Measurements from ENCODE around the gene FKBP4.

FKBP4 gene

DNA sequence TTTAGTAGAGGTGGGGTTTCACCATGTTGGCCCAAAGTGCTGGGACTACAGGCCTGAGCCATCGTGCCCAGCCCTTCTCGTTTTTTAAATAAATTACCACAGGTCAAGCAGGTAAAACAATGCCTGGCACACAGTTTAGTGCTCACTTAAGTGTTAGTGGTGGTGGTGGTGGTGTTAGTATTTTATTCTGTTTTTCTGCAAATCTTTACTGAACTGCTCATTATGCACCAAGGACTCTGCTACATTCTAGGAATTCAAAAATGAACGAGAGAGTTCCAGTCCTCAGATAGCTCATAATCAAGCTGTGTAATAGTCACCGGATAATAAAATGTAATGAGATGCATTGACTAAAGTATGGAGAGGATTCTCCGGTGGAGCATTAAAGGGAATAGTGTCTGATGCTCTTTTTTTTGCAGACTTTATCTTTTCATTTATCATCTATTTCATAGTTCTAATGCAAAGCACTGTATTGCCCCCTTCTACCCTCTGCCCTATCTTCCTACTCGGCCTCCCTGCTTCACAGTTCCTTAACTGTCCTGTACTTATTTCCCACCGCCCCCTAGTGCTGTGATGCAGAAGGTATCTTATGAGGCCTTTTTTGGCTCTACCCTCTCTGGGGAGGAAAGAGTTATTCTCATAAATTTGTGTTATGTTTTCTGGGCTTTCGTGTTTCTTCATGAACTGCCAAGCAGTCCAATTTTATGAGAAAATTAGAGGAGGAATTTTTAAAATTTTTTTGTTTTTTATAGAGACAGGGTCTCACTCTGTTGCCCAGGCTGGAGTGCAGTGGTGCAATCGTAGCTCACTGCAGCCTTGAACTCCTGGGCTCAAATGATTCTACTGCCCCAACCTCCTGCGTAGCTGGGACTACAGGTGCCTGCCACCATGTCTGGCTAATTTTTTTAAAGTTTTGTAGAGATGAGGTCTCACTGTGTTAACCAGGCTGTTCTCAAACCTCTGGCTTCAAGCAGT lies 18.7 kb downstream of the FKBP4 start:
- peak; percentile 76 for DNase-seq

- DNase-seq: no peak
Observed at GRCh38 chr12:2819810-2820209, 25.0 kb downstream of the FKBP4 start.

- no peak for DNase-seq
Observed at GRCh38 chr12:2820432-2820831, 25.7 kb downstream of the FKBP4 start.

DNA sequence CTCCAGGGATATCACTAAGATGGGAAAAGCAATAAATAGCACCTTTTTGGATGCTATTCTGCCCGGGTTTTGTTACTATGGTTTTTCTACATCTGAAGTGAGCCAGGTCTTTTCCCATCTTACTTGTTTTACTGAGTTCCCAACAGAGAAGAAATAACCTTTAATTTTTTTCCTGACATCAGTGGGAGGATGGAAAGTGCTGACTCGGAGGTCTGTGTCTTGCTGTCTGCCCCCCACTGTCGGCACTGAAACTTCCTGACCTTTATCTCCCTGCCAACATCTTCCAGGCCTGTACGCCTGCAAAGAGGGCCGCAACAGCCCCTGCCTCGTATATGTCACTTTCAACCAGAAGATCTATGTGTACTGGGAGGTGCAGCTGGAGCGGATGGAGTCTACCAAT lies 28.7 kb downstream of the FKBP4 start:
- no peak for DNase-seq

- no peak for DNase-seq
Observed at GRCh38 chr12:2824541-2824940, 29.8 kb downstream of the FKBP4 start.

- no peak for DNase-seq
Observed at GRCh38 chr12:2825132-2825531, 30.4 kb downstream of the FKBP4 start.

- DNase-seq: no peak
Observed at GRCh38 chr12:2826036-2826435, 31.3 kb downstream of the FKBP4 start.

- no peak for DNase-seq
Observed at GRCh38 chr12:2826721-2827515, 32.1 kb downstream of the FKBP4 start.

DNA sequence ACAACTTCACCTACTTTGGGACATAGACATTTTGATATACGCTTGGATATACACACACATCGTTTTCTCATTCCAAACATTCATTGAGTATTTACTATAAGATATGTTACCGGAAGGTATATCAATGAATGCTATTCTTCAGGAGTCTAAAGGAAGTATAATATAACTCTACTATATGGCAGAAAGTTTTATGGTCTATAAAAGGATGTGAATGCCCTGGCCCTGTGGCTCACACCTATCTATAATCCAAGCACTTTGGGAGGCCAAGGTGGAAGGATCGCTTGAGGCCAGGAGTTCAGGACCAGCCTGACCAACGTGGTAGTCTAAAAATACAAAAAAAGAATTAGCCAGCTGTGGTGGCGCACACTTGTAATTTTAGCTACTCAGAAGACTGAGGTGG lies 34.5 kb downstream of the FKBP4 start:
- no peak for DNase-seq

GRCh38 chr12:2832550-2833127 lies 37.9 kb downstream of the FKBP4 start:
- DNase-seq: no peak

DNA sequence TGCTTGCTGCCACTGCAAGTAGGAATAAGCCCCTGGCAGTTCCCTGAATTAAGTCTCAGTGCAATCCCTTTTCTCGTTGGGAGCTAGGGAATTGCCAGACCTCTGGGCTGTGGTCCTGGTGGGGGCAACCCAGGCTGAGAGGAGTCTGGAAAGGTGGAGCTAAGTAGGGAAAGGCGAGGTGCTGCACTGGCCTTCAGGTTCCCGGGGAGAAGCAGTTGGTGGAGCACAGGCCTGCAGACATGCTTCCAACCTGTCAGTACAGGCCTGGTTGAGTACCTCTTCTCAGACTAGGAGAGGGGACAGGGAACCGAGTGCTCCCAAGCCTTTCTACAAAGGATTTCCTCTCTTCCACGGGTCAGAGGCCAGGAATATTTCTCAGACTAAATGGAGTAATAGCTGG lies 38.6 kb downstream of the FKBP4 start:
- no peak for DNase-seq

DNA sequence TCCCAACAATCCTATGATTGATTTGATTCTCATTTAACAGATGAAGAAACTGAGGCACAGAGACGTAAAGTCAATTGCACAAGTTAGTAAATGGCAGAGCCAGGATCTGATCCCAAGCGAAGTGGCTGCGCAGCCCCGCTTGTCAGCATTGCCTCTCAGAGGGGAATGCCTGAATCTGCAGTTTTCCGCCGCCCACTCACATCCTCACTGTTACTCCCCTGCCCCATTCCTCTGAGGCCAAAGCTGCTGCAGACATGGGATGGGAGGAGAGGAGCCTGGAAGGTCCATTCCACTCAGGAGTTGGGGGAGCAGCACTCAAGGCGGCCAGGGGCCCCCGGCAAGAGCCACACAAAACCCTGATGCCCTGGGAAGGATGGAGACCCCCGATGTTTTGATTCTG lies 39.0 kb downstream of the FKBP4 start:
- DNase-seq: no peak

- DNase-seq: peak; percentile 41
Observed at GRCh38 chr12:2834581-2835491, 40.1 kb downstream of the FKBP4 start, which contains the start of gene NRIP2. Gene NRIP2 (minus strand): TSS chr12:2835035. CDS start chr12:2834983, 52 bp downstream.

GRCh38 chr12:2835691-2836403 lies 41.1 kb downstream of the FKBP4 start:
- no peak for DNase-seq

GRCh38 chr12:2836574-2836973 lies 41.8 kb downstream of the FKBP4 start:
- DNase-seq: no peak

- no peak for DNase-seq
Observed at GRCh38 chr12:2841056-2841650, 46.4 kb downstream of the FKBP4 start.

DNA sequence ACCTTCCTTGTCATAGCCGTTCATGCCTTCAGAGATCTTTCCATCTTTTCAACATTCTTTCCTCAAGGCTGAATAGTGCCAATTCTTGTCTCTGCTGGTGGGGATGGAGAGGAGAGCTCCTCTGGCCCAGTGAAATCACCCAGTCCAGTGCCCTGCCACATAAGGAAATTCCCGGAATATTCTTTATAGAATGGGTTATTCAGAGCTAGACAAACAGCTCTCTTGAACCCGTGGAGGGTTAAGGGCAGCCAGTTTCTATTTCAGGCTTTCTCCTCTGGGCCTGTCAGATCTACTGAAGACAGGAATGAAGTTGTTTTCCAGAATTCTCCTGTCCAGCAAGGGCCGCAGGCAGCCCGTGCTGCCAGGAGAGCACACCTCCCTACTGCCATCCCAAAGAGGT lies 48.2 kb downstream of the FKBP4 start:
- no peak for DNase-seq

DNA sequence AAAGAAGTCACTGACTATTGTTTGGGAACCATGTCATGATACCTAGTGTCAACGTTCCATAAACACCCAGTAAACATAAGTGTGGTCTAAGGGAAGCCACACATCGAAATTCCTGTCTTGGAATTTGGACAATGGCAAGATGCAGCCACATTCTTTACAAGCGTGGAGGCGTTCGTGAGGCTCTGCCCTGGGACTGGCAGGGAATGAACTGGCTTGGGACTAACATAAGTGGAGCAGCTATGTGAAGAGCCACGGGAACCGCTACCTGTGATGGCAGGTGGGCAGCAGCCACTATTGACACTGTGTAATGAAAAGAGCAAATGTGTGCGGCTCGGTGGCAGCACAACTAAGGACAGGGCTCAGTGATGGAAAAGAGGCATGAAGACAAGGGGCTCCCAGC lies 50.0 kb downstream of the FKBP4 start:
- DNase-seq: peak; percentile 42

DNA sequence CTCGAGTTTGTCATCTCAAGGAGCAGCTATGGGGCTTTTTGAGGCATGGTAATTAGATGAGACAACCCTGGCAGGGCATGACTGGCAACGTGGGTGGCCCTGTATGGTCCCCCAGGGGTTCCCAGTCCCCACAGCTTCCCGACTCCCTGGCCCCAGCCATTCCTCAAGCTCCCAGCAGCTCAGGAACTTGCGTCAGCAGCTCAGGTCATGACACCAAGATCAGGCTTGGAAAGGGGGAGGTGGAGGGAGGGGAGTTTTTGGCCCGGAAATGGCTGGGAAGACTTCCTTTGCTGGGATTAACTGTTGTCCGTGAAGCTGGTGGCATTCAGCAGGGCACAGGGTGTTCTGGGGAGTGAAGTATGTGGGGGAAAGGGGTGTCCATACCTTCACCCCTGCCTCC lies 50.5 kb downstream of the FKBP4 start:
- peak; percentile 88 for DNase-seq

DNA sequence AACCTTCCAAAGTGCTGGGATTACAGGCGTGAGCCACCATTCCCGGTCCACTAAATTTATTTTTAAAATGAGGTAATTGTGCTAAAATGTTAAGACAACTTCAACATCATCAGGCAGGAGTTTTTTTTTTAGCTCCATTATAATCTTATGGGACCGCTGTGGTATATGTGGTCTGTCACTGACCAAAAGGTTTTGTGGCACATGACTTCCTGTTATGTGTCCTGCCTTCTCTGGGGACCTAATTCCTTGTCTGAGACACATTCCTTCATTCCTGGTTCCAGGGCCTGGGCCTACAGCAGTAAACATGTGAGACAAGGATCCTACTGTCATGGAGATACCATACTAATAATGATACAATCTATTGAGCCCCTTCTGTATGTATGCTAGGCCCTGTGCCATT lies 57.2 kb downstream of the FKBP4 start:
- DNase-seq: no peak

GRCh38 chr12:2853626-2854025 lies 58.9 kb downstream of the FKBP4 start:
- DNase-seq: peak; percentile 80
